Caki2 (cell line): Measurements from ENCODE around the gene PKP1. TPM values are rescaled to one million over a fixed set of nuclear protein-coding genes. Genes with fewer than 3 reads are reported as not detected.

Experiments
- DNase-seq: peaks from one replicate; pipeline ENCODE4 v3.0.0-alpha.2; 2015; ENCODE audit warnings: low read depth
- in situ Hi-C: cut with HindIII; loops from 2 replicates; pipeline ENCODE4 v1.10.0; 2016; ENCODE audit warnings: low sequenced_read_pairs, low pct_unique_long_range_greater_than_20kb, mixed read lengths
- total RNA-seq: library from RNA; depleted of rRNA; stranded (reverse); fragments of >200 nt; shearing (Covaris generic); gene quantifications from 2 replicates; pipeline ENCODE4 v1.2.3, GENCODE V29; 2014; ENCODE audit warnings: low replicate concordance

PKP1 gene
- total RNA-seq, 1 experiment from 2014 or later, result not detected

GRCh38 chr1:201354151-201354900 is 71.0 kb downstream of the PKP1 start:
- in situ Hi-C loops, result no loop called here
- DNase-seq, result no peak

- DNase-seq, result no peak
- in situ Hi-C loops, result no loop called here
These were observed 71.6 kb downstream of the PKP1 start for GRCh38 chr1:201354901-201355295.

GRCh38 chr1:201355471-201355870 is 72.2 kb downstream of the PKP1 start:
- in situ Hi-C loops, result no loop called here

GRCh38 chr1:201356236-201356635 is 72.9 kb downstream of the PKP1 start:
- no peak for DNase-seq
- in situ Hi-C loops, result no loop called here

More at GRCh38 chr1:201355471-201355870, 72.2 kb downstream of the PKP1 start:
- DNase-seq, result no peak

- in situ Hi-C loops, result no loop called here
These were observed 73.4 kb downstream of the PKP1 start for GRCh38 chr1:201356701-201357100.

GRCh38 chr1:201357211-201357610 is 73.9 kb downstream of the PKP1 start:
- in situ Hi-C loops, result no loop called here

More at GRCh38 chr1:201356701-201357100, 73.4 kb downstream of the PKP1 start:
- no peak for DNase-seq

GRCh38 chr1:201357636-201358348 is 74.5 kb downstream of the PKP1 start:
- no peak for DNase-seq
- in situ Hi-C loops, result no loop called here

More at GRCh38 chr1:201357211-201357610, 73.9 kb downstream of the PKP1 start:
- no peak for DNase-seq

GRCh38 chr1:201358596-201358995 is 75.3 kb downstream of the PKP1 start:
- in situ Hi-C loops, result no loop called here
- no peak for DNase-seq

- in situ Hi-C loops, result no loop called here
- no peak for DNase-seq
These were observed 75.9 kb downstream of the PKP1 start for GRCh38 chr1:201359031-201359872.

- no peak for DNase-seq
- in situ Hi-C loops, result no loop called here
These were observed 76.5 kb downstream of the PKP1 start for GRCh38 chr1:201359873-201360210.

GRCh38 chr1:201360486-201360885 is 77.2 kb downstream of the PKP1 start:
- in situ Hi-C loops, result no loop called here
- no peak for DNase-seq

GRCh38 chr1:201360901-201361651 is 77.8 kb downstream of the PKP1 start:
- in situ Hi-C loops, result no loop called here

GRCh38 chr1:201361652-201362504 is 78.6 kb downstream of the PKP1 start:
- in situ Hi-C loops, result no loop called here
- peak; percentile 22 for DNase-seq

More at GRCh38 chr1:201360901-201361651, 77.8 kb downstream of the PKP1 start:
- DNase-seq, result no peak

GRCh38 chr1:201362906-201363305 is 79.6 kb downstream of the PKP1 start:
- in situ Hi-C loops, result no loop called here
- DNase-seq, result no peak

- in situ Hi-C loops, result no loop called here
These were observed 80.2 kb downstream of the PKP1 start for GRCh38 chr1:201363467-201363866.

GRCh38 chr1:201364808-201365105 is 81.5 kb downstream of the PKP1 start:
- no peak for DNase-seq
- in situ Hi-C loops, result no loop called here

More at GRCh38 chr1:201363467-201363866, 80.2 kb downstream of the PKP1 start:
- no peak for DNase-seq

GRCh38 chr1:201365251-201365650 is 81.9 kb downstream of the PKP1 start:
- DNase-seq, result no peak
- in situ Hi-C loops, result no loop called here
